HCT116 (cell line): Measurements from ENCODE around the gene TP53RK.

Source experiments
- EGR1 ChIP-seq: IDR thresholded peaks from 2 replicates; pipeline ENCODE4 v1.6.1; 2012; ENCODE audit warnings: low read depth
- ELF1 ChIP-seq: IDR thresholded peaks from 2 replicates; pipeline ENCODE4 v1.6.1; 2012; ENCODE audit warnings: low read depth, borderline replicate concordance
- EZH2 ChIP-seq: fragments of 200-600 bp; sonication (generic); IDR thresholded peaks from 2 replicates; pipeline ENCODE4 v1.6.1; 2017; ENCODE audit warnings: antibody characterized with exemption, mixed run types
- EZH2phosphoT487 ChIP-seq: fragments of 200-600 bp; IDR thresholded peaks from 2 replicates; pipeline ENCODE4 v1.6.1; 2018; ENCODE audit warnings: antibody characterized with exemption, borderline replicate concordance
- JUND ChIP-seq: IDR thresholded peaks from 2 replicates; pipeline ENCODE4 v1.6.1; 2012
- POLR2A ChIP-seq: IDR thresholded peaks from 2 replicates; pipeline ENCODE4 v1.7.0; 2011; ENCODE audit warnings: borderline replicate concordance; ENCODE audit not compliant: insufficient read depth, insufficient read length; ENCODE audit errors: extremely low read depth
- SP1 ChIP-seq: IDR thresholded peaks from 2 replicates; pipeline ENCODE4 v1.6.1; 2012; ENCODE audit warnings: low read depth
- TCF7L2 ChIP-seq: IDR thresholded peaks from 2 replicates; pipeline ENCODE4 v1.7.0; 2011; ENCODE audit warnings: borderline replicate concordance, inconsistent platforms; ENCODE audit not compliant: insufficient read depth, insufficient read length; ENCODE audit errors: extremely low read depth
- YY1 ChIP-seq: IDR thresholded peaks from 2 replicates; pipeline ENCODE4 v1.6.1; 2011; ENCODE audit warnings: low read length, low read depth, moderate library complexity, mild to moderate bottlenecking; ENCODE audit not compliant: insufficient replicate concordance; ENCODE audit errors: extremely low read depth
- TF ChIP-seq, protein P1 (sequence below), 3 experiments: fragments of 200-600 bp in 1 of 3; sonication (generic) in 1 of 3; IDR thresholded peaks in 2 of 3; conservative IDR thresholded peaks in 1 of 3; 2 replicates each; pipeline ENCODE4 v1.5.1; 2012 to 2017; ENCODE audit warnings: low read depth in 2 of 3, low read length in 2 of 3, antibody characterized with exemption in 1 of 3, borderline replicate concordance in 1 of 3, control low read depth in 1 of 3, mild to moderate bottlenecking in 1 of 3, mixed read lengths in 1 of 3, mixed run types in 1 of 3, moderate library complexity in 1 of 3; ENCODE audit not compliant: insufficient read depth in 1 of 3
- TF ChIP-seq, protein P2 (sequence below): IDR thresholded peaks from 2 replicates; pipeline ENCODE4 v1.6.1; 2011; ENCODE audit warnings: mild to moderate bottlenecking, low read length, moderate library complexity; ENCODE audit not compliant: insufficient replicate concordance; ENCODE audit errors: extremely low read depth
- TF ChIP-seq, protein P3 (sequence below): IDR thresholded peaks from 2 replicates; pipeline ENCODE4 v1.6.1; 2012

DNA sequence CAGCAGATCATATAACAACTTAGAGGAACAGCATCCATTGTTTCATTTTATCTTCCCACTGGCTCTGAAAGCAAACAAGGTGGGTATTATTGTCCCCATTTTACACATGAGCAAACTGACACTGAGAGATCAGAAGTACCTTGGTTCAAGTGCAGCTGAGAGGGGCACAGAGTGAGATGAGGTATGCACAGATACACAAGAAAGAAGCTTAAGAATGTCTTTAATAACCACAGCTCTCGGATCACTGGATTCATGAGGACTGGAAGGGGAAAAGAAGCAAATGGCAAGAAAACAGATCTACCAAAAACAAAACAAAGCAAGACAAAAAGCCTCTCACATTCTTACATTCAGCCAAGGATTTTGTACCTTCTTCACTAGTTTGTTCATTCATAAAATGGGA, 30.8 kb upstream of the TP53RK start:
- TF ChIP-seq, protein P1, sequence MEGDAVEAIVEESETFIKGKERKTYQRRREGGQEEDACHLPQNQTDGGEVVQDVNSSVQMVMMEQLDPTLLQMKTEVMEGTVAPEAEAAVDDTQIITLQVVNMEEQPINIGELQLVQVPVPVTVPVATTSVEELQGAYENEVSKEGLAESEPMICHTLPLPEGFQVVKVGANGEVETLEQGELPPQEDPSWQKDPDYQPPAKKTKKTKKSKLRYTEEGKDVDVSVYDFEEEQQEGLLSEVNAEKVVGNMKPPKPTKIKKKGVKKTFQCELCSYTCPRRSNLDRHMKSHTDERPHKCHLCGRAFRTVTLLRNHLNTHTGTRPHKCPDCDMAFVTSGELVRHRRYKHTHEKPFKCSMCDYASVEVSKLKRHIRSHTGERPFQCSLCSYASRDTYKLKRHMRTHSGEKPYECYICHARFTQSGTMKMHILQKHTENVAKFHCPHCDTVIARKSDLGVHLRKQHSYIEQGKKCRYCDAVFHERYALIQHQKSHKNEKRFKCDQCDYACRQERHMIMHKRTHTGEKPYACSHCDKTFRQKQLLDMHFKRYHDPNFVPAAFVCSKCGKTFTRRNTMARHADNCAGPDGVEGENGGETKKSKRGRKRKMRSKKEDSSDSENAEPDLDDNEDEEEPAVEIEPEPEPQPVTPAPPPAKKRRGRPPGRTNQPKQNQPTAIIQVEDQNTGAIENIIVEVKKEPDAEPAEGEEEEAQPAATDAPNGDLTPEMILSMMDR (IDR thresholded peaks at IDR 0.05 in 2 of 3, conservative IDR thresholded peaks at IDR 0.05 in 1 of 3; ENCODE audit: borderline replicate concordance in 1 of 3, insufficient read depth in 1 of 3, low read depth in 2 of 3, low read length in 2 of 3): no peak
- no peak for TF ChIP-seq SP1
- no peak for TF ChIP-seq POLR2A
- no peak for TF ChIP-seq YY1
- TF ChIP-seq, protein P2, sequence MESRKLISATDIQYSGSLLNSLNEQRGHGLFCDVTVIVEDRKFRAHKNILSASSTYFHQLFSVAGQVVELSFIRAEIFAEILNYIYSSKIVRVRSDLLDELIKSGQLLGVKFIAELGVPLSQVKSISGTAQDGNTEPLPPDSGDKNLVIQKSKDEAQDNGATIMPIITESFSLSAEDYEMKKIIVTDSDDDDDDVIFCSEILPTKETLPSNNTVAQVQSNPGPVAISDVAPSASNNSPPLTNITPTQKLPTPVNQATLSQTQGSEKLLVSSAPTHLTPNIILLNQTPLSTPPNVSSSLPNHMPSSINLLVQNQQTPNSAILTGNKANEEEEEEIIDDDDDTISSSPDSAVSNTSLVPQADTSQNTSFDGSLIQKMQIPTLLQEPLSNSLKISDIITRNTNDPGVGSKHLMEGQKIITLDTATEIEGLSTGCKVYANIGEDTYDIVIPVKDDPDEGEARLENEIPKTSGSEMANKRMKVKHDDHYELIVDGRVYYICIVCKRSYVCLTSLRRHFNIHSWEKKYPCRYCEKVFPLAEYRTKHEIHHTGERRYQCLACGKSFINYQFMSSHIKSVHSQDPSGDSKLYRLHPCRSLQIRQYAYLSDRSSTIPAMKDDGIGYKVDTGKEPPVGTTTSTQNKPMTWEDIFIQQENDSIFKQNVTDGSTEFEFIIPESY: no peak
- no peak for TF ChIP-seq EGR1
- TF ChIP-seq JUND: no peak
- TF ChIP-seq ELF1: no peak
- TF ChIP-seq EZH2phosphoT487: no peak
- no peak for TF ChIP-seq TCF7L2
- TF ChIP-seq EZH2: no peak
- TF ChIP-seq, protein P3, sequence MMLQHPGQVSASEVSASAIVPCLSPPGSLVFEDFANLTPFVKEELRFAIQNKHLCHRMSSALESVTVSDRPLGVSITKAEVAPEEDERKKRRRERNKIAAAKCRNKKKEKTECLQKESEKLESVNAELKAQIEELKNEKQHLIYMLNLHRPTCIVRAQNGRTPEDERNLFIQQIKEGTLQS: no peak
